Central memory CD8-positive, alpha-beta T cell (primary cell): Measurements from ENCODE around the gene COL27A1.

Source experiments
- ATAC-seq: fragments of 150-1000 bp; cut with Tn5 transposase; replicated peaks from 2 replicates; pipeline ENCODE4 v1.10.0; 2022; ENCODE audit warnings: mild to moderate bottlenecking, moderate FRiP score, moderate number of reproducible peaks; ENCODE audit not compliant: poor library complexity, severe bottlenecking; ENCODE audit errors: extremely low read depth
- DNase-seq, 2 donors: peaks; one replicate each; pipeline ENCODE4 v3.0.0; 2021; ENCODE audit warnings: low spot score in 2 of 2
- H3K27ac Mint-ChIP-seq: one replicate; pipeline ENCODE4 v1.8.0; 2022; ENCODE audit warnings: low read depth, mild to moderate bottlenecking, moderate library complexity, mixed read lengths
- H3K27me3 Mint-ChIP-seq: one replicate; pipeline ENCODE4 v1.8.0; 2022; ENCODE audit warnings: mixed read lengths
- H3K36me3 Mint-ChIP-seq: one replicate; pipeline ENCODE4 v1.8.0; 2022; ENCODE audit warnings: mild to moderate bottlenecking, moderate library complexity, mixed read lengths; ENCODE audit not compliant: insufficient read depth
- H3K4me1 Mint-ChIP-seq: one replicate; pipeline ENCODE4 v1.8.0; 2022; ENCODE audit warnings: mixed read lengths
- H3K4me3 Mint-ChIP-seq: one replicate; pipeline ENCODE4 v1.8.0; 2022; ENCODE audit warnings: mild to moderate bottlenecking, moderate library complexity, mixed read lengths
- H3K9me3 Mint-ChIP-seq: one replicate; pipeline ENCODE4 v1.8.0; 2022; ENCODE audit warnings: mixed read lengths

Gene COL27A1

DNA sequence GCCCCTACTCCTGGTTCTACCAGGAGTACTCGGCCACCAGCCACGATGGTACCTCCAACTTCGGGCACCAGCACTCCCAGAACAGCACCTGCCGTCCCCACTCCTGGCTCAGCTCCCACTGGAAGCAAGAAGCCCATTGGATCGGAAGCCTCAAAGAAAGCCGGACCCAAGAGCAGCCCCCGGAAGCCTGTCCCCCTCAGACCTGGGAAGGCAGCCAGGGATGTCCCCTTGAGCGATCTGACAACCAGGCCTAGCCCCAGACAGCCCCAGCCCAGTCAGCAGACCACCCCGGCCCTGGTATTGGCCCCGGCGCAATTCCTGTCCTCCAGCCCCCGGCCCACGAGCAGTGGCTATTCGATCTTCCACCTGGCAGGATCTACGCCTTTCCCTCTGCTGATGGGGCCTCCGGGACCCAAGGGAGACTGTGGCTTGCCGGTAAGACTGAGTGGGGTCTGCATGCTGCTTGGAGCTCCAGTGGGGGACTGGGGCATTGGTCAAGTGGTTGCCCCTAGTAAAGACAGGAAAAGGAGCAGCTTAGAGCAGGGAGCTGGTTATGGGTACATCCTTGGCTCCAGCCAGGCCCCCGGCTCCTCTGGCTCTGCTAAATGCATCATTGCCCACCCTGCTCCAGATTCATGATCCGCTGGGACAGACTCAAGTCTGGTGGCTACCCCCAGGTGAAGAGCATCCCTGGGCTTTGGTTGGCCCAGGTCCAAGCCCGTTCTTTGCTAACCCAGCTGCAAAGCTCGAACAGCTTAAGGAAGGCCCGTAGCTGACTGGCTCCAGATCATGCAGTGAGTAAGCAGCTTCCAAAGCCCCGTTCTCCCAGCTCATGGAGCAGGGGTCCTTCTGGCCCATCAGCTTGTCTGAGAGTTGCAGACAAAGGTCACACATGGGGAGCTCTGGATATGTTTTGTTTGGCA lies 14.0 kb downstream of the COL27A1 start:
- Mint-ChIP-seq H3K4me1 (no peaks in the 10 kb centered on the region), H3K27me3 (peaks cover 13% of the 10 kb centered on the region), H3K27ac (no peak overlapping the region), H3K4me3 (no peak overlapping the region), H3K9me3 (no peaks in the 10 kb centered on the region), H3K36me3 (no peaks in the 10 kb centered on the region)
- DNase-seq (no peak), ATAC-seq (no peak)

DNA sequence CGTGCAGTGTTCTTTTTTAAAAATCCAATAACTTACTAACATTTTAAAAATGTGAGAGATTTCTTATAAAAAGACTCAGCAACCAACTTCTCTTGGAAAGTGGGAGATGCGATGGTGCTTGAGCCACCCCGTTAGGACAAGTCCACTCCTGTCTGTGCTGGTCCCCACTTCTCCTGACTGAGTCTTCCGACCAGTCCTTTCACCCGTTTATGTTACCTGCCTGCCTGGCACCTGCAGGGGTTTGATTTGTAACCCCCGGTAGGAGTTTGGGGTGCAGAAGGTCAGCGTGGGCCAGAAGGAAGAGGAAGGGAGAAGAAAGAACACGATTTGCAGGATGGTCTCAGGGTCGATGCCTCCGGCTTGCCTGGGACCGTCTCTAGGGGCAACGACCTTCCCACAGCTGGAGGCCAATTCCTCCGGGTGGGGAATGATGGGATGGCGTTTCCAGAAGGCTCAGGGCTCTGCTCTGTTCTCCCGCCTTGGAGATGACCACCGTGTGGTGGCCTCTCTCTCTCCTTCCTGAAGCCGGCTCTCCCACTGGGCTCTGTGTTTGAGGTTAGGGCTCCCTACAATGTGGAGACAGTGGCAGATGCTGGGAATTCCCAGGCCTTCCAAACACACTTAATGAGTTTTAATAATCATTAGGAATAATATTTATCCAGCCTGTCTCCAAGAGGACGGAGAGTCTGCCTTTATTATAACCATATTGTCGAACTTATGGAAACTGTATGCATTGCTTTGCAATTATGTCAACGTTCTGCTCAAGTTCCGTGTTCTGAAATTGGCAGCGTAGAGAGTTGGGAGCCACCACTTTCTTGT lies 14.8 kb downstream of the COL27A1 start:
- Mint-ChIP-seq H3K4me1 (no peaks in the 10 kb centered on the region), H3K36me3 (no peaks in the 10 kb centered on the region), H3K9me3 (no peaks in the 10 kb centered on the region), H3K27me3 (peaks cover 15% of the 10 kb centered on the region), H3K4me3 (no peak overlapping the region), H3K27ac (no peak overlapping the region)
- DNase-seq: no peak
- no peak for ATAC-seq

DNA sequence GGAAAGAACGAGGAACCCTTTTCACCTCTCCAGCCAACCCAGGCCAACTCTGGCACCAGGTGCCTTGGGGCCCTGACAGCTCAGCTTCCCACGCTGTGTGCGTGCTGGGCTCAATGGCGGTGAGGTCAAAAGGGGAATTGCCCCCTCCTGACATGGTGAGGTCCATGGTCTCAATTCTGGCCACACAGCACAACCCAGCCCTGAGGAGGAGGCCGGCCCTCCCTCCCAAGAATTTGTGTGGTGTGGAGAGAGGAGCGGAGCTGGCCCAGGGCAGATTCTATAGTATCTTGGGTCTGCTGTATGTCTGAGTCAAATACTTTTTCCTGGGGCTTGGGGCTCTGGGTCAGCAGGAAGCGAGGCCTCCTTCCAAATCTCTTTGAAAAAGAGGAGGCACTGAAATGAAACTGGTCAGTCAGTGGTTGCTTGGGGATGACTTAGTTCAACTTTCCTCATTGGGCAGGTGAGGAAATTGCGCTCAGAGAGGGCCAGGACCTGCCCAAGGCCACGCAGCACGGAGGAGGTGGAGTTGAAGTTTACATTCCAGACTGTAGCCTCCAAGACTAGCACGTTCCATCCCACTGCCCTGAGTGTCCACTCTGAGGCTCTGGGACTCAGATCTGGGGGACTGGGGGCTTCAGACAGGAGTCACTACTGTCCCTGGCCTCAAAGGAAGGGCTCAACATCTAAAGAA lies 15.6 kb downstream of the COL27A1 start:
- Mint-ChIP-seq H3K27me3 (peaks cover 15% of the 10 kb centered on the region), H3K36me3 (no peaks in the 10 kb centered on the region), H3K4me1 (no peaks in the 10 kb centered on the region), H3K27ac (no peak overlapping the region), H3K4me3 (no peak overlapping the region), H3K9me3 (no peaks in the 10 kb centered on the region)
- ATAC-seq (no peak), DNase-seq (no peak)

DNA sequence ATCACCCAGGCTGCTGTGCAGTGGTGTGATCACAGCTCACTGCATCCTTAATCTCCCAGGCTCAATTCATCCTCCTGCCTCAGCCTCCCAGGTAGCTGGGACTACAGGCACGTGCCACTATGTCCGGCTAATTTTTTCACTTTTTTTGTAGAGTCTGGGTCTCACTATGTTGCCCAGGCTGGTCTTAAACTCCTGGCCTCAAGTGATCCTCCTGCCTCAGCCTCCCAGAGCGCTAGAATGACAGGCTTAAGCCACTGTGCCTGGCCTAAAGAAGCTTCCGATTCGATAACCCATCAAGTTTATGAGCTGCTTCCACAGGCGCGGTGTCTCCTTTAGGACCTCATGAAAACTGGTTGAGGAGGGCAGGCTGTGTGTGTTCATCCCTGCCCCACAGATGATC lies 16.2 kb downstream of the COL27A1 start:
- no peaks in the 10 kb centered on the region for H3K4me1 Mint-ChIP-seq
- H3K27me3 Mint-ChIP-seq: peaks cover 15% of the 10 kb centered on the region
- no peak overlapping the region for H3K4me3 Mint-ChIP-seq
- DNase-seq (no peak), ATAC-seq (no peak)
- H3K36me3 Mint-ChIP-seq: no peaks in the 10 kb centered on the region
- no peak overlapping the region for H3K27ac Mint-ChIP-seq
- H3K9me3 Mint-ChIP-seq: no peaks in the 10 kb centered on the region

DNA sequence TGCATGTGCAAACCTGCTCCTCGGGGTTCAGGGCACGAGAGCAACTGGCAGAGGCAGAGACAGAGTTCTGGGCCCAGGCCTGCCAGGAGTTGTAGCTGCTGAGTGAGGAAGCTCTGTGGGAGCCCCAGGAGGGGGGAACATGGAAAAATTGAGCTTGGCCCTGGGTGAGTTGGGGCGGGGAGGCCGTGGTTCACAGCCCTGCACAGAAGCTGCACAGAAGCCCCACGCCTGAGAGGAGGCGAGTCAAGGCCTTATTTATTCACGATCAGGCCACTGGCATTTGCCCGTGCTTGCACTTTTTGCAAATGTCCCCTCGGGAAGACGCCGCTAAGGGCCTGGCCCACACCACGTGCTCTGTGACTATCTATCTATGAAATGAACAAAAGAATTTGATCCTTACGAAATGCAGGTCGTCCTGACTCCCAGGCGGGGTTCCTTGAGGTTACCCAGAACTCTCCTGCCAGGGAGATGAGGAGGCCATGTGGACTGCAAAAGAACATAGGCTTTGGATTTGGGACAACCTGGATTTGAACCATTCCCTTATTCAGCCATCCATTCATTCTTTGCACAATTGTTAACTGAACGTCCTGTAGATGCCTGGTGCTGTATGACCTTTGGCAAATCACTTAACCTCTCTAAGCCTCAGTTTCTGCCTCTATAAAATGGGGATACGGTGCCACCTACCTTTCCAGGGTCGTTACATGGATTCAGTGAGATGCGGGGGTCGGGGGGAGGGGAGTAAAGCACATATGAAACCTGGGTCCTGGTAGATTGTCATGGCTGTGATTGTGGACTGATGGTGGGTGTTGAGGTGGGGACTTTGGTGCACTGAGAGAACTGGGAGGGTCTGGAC lies 17.9 kb downstream of the COL27A1 start:
- Mint-ChIP-seq H3K27ac (no peak overlapping the region), H3K4me1 (no peaks in the 10 kb centered on the region), H3K4me3 (no peak overlapping the region), H3K36me3 (no peaks in the 10 kb centered on the region), H3K9me3 (no peaks in the 10 kb centered on the region), H3K27me3 (peaks cover 32% of the 10 kb centered on the region)
- ATAC-seq (no peak), DNase-seq (no peak)

DNA sequence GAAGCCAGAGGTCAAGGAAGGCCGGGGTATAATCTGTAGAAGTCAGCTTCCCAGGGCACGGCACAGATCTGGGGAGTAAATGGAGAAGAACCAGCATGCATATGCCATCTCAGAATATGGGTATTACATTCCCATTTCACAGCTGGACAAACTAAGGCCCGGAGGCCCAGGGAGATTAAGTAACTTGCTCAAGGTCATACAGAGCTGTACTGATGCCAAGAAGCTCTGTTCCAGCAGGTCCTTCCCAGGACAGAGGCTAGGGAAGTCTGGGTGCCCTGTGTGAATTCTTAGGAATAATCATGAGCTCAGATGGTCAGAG lies 19.2 kb downstream of the COL27A1 start:
- Mint-ChIP-seq H3K4me3 (no peak overlapping the region), H3K27me3 (peaks cover 43% of the 10 kb centered on the region), H3K4me1 (no peaks in the 10 kb centered on the region), H3K9me3 (no peaks in the 10 kb centered on the region), H3K27ac (no peak overlapping the region), H3K36me3 (no peaks in the 10 kb centered on the region)
- no peak for DNase-seq
- ATAC-seq: no peak

DNA sequence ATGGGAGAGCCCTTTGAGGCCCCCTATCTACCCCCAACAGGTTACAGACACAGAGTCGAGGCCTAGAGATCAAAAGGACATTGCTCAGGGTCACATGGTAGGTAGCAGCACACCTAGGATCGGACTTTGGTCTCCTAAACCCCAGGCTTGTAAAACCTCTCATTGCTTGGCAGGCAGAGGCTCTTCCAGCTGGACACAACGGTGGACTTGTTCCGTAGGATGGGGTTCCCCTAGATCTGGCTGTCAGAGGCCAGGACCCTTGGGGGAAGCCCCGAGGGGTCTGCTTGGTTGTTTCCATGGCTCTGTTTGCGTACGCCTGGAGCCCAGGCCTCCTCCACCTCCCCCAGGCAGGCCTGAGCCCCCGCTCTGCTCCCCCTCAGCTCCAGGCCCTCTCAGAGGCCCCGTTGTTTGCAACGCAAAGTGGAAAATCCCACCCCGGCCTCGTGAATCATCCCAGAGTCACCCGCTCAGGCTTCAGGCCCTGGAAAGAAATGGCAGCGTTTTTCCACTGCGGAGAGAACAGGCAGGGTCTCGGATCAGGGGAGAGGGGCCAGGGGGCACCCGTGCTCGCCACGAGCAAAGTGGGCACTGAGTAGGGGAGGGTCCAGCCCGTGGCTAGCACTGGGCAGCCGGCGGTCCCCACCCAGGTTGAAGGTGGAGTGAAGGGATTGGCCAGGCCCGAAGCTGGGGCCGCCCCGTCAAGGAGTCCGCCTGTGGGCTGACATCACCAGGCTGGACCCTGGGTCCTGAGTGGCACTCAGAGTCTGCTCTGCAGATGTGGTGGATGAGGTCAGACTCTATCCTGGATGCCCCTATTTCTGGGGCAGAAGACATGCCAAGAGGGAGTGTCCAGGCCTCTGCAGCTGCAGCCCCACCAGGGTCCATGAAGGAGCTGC lies 19.8 kb downstream of the COL27A1 start:
- Mint-ChIP-seq H3K27ac (no peak overlapping the region), H3K4me3 (no peak overlapping the region), H3K9me3 (no peaks in the 10 kb centered on the region), H3K36me3 (no peaks in the 10 kb centered on the region), H3K4me1 (no peaks in the 10 kb centered on the region), H3K27me3 (peaks cover 49% of the 10 kb centered on the region)
- DNase-seq: no peak
- ATAC-seq: no peak

DNA sequence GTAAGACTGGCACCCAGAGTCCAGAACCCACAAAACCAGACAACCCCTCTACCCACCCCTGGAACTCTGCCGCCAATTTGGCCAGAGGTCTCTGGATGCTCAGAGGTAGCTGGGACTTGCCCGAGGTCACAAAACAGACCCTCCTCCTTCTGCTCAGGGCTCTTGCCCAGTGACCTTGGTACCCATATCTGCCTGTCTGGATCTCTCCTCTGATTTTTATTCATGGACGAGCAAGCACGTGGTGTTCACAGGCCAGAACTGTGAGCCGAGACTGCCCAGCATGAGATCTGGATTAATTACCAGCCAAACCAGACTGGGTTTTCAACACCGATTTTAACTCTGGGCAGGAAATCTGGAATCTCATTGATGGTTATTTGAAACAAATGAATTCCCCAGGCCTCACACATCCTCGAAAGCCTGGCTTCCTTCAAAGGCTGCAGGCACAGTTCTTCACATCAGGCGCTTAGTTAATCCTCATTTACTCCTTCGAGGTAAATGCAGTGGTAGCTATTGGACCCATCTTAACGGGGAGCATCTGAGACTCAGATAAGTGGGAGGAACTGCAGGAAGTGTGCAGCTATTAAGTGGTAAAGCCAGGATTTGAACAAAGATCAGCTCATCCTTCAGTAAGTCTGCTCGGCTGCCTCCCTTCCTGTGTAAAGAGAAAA lies 21.4 kb downstream of the COL27A1 start:
- Mint-ChIP-seq H3K4me1 (no peaks in the 10 kb centered on the region), H3K9me3 (no peaks in the 10 kb centered on the region), H3K27ac (no peak overlapping the region), H3K4me3 (no peak overlapping the region), H3K27me3 (peaks cover 60% of the 10 kb centered on the region), H3K36me3 (no peaks in the 10 kb centered on the region)
- ATAC-seq (no peak), DNase-seq (no peak)

DNA sequence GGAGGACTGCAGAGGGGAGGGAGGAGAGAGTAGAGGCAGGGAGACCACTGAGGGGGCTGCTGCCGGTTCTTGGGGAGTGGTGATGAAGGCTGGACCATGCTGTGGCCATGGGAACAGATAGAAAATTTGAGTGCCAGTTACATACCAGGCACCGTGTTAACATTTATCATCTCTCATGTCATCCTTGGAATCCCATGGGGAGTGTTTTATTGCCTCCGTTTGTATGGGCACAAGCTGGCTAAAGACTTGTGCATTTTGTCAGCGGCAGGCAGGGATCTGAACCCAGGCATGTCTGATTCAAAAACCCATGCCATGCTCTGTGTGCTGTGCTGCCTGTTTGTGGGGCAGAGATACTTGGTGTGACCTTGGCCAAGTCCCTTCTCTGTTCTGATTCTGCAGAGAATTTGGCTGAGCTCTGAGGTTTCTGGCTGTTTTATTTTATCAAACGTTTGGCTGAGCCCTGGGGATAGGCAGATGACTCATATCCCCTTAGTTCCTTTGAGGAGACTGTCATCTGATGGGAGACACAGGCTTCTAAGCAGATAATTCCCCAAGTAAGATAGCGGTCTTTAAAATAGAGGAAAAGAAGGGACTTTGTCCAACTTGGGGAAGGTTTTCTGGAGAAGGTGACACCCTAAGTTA lies 22.2 kb downstream of the COL27A1 start:
- no peak overlapping the region for H3K4me3 Mint-ChIP-seq
- H3K4me1 Mint-ChIP-seq: no peaks in the 10 kb centered on the region
- no peak for DNase-seq
- H3K36me3 Mint-ChIP-seq: no peaks in the 10 kb centered on the region
- H3K9me3 Mint-ChIP-seq: no peaks in the 10 kb centered on the region
- ATAC-seq: no peak
- H3K27ac Mint-ChIP-seq: no peak overlapping the region
- peaks cover 67% of the 10 kb centered on the region for H3K27me3 Mint-ChIP-seq

DNA sequence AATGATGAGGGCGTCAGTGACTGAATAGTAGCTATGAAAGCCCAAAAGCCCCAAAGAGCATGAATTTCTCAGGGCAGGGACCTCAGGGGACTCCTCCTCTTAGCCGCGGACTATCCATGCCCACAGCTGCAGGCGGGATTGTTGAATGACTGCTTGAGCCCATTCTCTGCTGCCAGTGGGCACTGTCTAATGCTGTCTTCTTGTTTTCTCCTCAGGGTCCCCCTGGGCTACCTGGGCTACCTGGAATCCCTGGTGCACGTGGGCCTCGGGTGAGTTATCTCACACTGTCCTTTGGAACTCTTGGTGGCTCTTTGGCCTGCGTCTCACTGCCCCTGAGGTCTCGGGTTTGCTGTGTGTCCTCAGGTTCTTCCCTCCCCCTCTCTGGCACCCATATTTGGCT lies 22.7 kb downstream of the COL27A1 start:
- ATAC-seq: no peak
- no peak overlapping the region for H3K27ac Mint-ChIP-seq

More for the DNA sequence above, 22.7 kb downstream of the COL27A1 start:
- Mint-ChIP-seq H3K36me3 (no peaks in the 10 kb centered on the region), H3K9me3 (no peaks in the 10 kb centered on the region), H3K4me3 (no peak overlapping the region), H3K4me1 (no peaks in the 10 kb centered on the region), H3K27me3 (peaks cover 71% of the 10 kb centered on the region)
- no peak for DNase-seq
